Thyroid gland (tissue), 4 donors: Measurements from ENCODE around the gene STAC2.

Experiments
- POLR2A ChIP-seq, 2 donors: fragments of 450-650 bp; IDR thresholded peaks; one replicate each; pipeline ENCODE4 v1.6.1; 2017; ENCODE audit warnings: antibody characterized with exemption in 2 of 2, mild to moderate bottlenecking in 2 of 2, moderate library complexity in 1 of 2
- TF ChIP-seq, protein P1 (sequence below), 6 experiments: fragments of 200-600 bp in 3 of 6; fragments of 450-650 bp in 3 of 6; sonication (generic) in 3 of 6; IDR thresholded peaks; one replicate each; pipeline ENCODE4 v1.5.1; 2016 to 2019; ENCODE audit warnings: antibody characterized with exemption in 6 of 6, mild to moderate bottlenecking in 2 of 6, inconsistent platforms in 1 of 6, moderate library complexity in 1 of 6

DNA sequence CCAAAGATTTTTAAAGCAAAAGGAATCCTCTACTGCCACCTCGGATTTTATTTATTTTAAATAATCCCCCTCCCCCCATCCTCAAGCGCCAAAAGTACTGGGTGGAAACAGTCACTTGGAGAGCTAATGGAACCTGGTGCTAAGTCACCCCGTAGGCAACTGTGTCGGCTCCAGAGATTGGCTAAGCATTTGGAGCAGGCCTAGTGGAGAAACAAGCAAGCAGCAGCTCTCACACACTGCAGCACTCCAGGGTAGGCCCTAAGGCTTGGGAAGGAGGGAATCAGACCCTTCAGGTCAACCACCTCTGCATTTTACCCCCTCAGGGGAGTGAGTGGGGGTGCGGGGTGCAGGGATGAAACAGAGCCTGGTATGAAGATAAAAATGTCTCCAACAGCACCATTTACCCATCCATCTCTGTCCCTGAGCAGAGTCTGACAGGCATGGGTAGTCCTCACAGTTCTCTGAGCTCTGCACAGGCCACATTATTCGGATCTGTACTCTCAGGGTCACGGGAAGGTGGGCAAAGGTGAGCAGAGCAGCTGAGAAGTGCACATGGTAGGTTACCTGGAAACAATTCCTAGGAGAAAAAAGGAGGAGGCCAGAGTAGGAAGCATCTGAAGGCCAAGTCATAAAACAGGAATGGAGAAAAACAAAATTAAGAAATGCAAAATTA is 27.2 kb upstream of the STAC2 start:
- TF ChIP-seq, protein P1, sequence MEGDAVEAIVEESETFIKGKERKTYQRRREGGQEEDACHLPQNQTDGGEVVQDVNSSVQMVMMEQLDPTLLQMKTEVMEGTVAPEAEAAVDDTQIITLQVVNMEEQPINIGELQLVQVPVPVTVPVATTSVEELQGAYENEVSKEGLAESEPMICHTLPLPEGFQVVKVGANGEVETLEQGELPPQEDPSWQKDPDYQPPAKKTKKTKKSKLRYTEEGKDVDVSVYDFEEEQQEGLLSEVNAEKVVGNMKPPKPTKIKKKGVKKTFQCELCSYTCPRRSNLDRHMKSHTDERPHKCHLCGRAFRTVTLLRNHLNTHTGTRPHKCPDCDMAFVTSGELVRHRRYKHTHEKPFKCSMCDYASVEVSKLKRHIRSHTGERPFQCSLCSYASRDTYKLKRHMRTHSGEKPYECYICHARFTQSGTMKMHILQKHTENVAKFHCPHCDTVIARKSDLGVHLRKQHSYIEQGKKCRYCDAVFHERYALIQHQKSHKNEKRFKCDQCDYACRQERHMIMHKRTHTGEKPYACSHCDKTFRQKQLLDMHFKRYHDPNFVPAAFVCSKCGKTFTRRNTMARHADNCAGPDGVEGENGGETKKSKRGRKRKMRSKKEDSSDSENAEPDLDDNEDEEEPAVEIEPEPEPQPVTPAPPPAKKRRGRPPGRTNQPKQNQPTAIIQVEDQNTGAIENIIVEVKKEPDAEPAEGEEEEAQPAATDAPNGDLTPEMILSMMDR (IDR thresholded peaks at IDR 0.05), result no peak
- no peak for TF ChIP-seq POLR2A (IDR thresholded peaks at IDR 0.05)
